ENCODE data around the gene UTRN. TPM values are rescaled to one million over a fixed set of nuclear protein-coding genes. Genes with fewer than 3 reads are reported as not detected.

UTRN gene
- total RNA-seq, 1 donor from 2014 or later: 133 TPM

GRCh38 chr6:144264270-144265060 is 20.7 kb upstream of the UTRN start:
- DNase-seq (ENCODE audit: low spot score): no peak
- H3K4me1 Mint-ChIP-seq (ENCODE audit: low read depth): peaks cover 65% of the 10 kb centered on the region
- peaks cover 2% of the 10 kb centered on the region for H3K36me3 Mint-ChIP-seq (ENCODE audit: low read depth)
- peak overlapping the region; percentile 98 for H3K27ac Mint-ChIP-seq (ENCODE audit: unreplicated experiment)
- peak overlapping the region; percentile 45 for H3K4me3 Mint-ChIP-seq (ENCODE audit: unreplicated experiment)
- peaks cover 3% of the 10 kb centered on the region for H3K9me3 Mint-ChIP-seq (ENCODE audit: low read depth)
- no peaks in the 10 kb centered on the region for H3K27me3 Mint-ChIP-seq (ENCODE audit: low read depth)
- TF ChIP-seq, protein P1, sequence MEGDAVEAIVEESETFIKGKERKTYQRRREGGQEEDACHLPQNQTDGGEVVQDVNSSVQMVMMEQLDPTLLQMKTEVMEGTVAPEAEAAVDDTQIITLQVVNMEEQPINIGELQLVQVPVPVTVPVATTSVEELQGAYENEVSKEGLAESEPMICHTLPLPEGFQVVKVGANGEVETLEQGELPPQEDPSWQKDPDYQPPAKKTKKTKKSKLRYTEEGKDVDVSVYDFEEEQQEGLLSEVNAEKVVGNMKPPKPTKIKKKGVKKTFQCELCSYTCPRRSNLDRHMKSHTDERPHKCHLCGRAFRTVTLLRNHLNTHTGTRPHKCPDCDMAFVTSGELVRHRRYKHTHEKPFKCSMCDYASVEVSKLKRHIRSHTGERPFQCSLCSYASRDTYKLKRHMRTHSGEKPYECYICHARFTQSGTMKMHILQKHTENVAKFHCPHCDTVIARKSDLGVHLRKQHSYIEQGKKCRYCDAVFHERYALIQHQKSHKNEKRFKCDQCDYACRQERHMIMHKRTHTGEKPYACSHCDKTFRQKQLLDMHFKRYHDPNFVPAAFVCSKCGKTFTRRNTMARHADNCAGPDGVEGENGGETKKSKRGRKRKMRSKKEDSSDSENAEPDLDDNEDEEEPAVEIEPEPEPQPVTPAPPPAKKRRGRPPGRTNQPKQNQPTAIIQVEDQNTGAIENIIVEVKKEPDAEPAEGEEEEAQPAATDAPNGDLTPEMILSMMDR (IDR thresholded peaks at IDR 0.05): no peak

DNA sequence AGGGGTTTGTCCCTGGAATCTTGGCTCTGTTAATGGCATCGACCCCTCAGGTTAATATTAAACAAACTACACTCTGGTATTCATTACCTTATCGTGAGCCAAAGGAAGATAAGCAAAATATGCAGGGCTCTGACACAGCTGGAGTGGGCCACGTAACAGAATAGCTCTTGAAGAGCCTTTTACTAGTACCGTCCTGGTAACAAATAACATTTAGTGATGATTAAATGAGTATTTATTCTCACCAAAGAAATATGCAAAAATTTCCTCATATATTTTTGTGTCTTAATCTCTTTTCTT is 20.1 kb upstream of the UTRN start:
- Mint-ChIP-seq H3K27me3 (ENCODE audit: low read depth) (no peaks in the 10 kb centered on the region), H3K27ac (ENCODE audit: unreplicated experiment) (peak overlapping the region; percentile 98), H3K4me1 (ENCODE audit: low read depth) (peaks cover 60% of the 10 kb centered on the region), H3K9me3 (ENCODE audit: low read depth) (peaks cover 3% of the 10 kb centered on the region), H3K36me3 (ENCODE audit: low read depth) (peaks cover 2% of the 10 kb centered on the region), H3K4me3 (ENCODE audit: unreplicated experiment) (peak overlapping the region; percentile 45)
- DNase-seq (ENCODE audit: low spot score): no peak
- TF ChIP-seq, protein P1 (IDR thresholded peaks at IDR 0.05): no peak

GRCh38 chr6:144265390-144265789 is 19.7 kb upstream of the UTRN start:
- H3K27me3 Mint-ChIP-seq (ENCODE audit: low read depth): no peaks in the 10 kb centered on the region
- peaks cover 58% of the 10 kb centered on the region for H3K4me1 Mint-ChIP-seq (ENCODE audit: low read depth)
- peaks cover 4% of the 10 kb centered on the region for H3K9me3 Mint-ChIP-seq (ENCODE audit: low read depth)
- DNase-seq (ENCODE audit: low spot score): no peak
- H3K27ac Mint-ChIP-seq (ENCODE audit: unreplicated experiment): peak overlapping the region; percentile 98
- TF ChIP-seq, protein P1 (IDR thresholded peaks at IDR 0.05): no peak
- peak overlapping the region; percentile 45 for H3K4me3 Mint-ChIP-seq (ENCODE audit: unreplicated experiment)
- peaks cover 2% of the 10 kb centered on the region for H3K36me3 Mint-ChIP-seq (ENCODE audit: low read depth)

DNA sequence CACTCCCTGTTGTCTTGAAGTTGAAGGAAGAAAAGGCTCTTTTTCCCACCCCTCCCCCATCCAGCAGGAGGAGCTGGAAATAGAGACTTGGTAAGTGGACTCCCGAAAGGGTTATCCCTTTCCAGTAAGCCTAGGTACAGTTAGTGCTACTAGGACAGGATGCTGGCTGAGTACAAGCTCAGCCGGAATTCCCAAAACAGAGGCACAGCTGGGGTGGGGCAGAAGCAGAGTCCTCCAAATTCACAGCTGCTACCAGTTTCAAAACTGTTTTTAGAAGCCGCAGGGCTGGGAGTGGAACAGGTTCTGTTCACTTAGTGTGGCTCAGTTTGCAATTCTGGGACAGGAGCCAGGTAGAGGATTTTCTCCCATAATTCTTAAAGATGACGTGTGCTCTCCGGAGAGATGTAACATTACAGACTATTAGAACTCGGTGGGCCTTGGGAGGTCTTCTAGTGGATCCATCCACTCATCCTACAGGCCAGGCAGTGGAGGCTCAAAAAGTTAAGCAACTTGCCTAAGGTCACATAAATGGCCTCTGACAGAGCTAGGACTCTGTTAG is 19.0 kb upstream of the UTRN start:
- no peaks in the 10 kb centered on the region for H3K27me3 Mint-ChIP-seq (ENCODE audit: low read depth)
- peak overlapping the region; percentile 35 for H3K4me3 Mint-ChIP-seq (ENCODE audit: unreplicated experiment)
- TF ChIP-seq, protein P1 (IDR thresholded peaks at IDR 0.05): peak; percentile 17
- H3K4me1 Mint-ChIP-seq (ENCODE audit: low read depth): peaks cover 54% of the 10 kb centered on the region
- peaks cover 2% of the 10 kb centered on the region for H3K36me3 Mint-ChIP-seq (ENCODE audit: low read depth)
- DNase-seq (ENCODE audit: low spot score): no peak
- H3K27ac Mint-ChIP-seq (ENCODE audit: unreplicated experiment): peak overlapping the region; percentile 98
- H3K9me3 Mint-ChIP-seq (ENCODE audit: low read depth): peaks cover 9% of the 10 kb centered on the region

- Mint-ChIP-seq H3K9me3 (ENCODE audit: low read depth) (peaks cover 8% of the 10 kb centered on the region), H3K27me3 (ENCODE audit: low read depth) (no peaks in the 10 kb centered on the region), H3K27ac (ENCODE audit: unreplicated experiment) (peak overlapping the region; percentile 39), H3K36me3 (ENCODE audit: low read depth) (no peaks in the 10 kb centered on the region), H3K4me1 (ENCODE audit: low read depth) (peaks cover 42% of the 10 kb centered on the region), H3K4me3 (ENCODE audit: unreplicated experiment) (no peak overlapping the region)
- TF ChIP-seq, protein P1 (IDR thresholded peaks at IDR 0.05): no peak
- DNase-seq (ENCODE audit: low spot score): no peak
Measured at GRCh38 chr6:144268794-144269349, 16.3 kb upstream of the UTRN start.

Measured in chondrocyte (in vitro differentiated cells).